ENCODE measurements around the gene PRKAG2.

The PRKAG2 gene

GRCh38 chr7:151599401-151600227 lies 277.3 kb downstream of the PRKAG2 start:
- DNase-seq = peak; percentile 95

- peak; percentile 90 for DNase-seq
Observed at GRCh38 chr7:151597541-151598444, 279.1 kb downstream of the PRKAG2 start.

GRCh38 chr7:151595702-151596350 lies 281.1 kb downstream of the PRKAG2 start:
- no peak for DNase-seq

GRCh38 chr7:151592868-151593486 lies 283.9 kb downstream of the PRKAG2 start:
- DNase-seq = peak; percentile 92

GRCh38 chr7:151592330-151592729 lies 284.6 kb downstream of the PRKAG2 start:
- no peak for DNase-seq

GRCh38 chr7:151591866-151592265 lies 285.0 kb downstream of the PRKAG2 start:
- no peak for DNase-seq

GRCh38 chr7:151590850-151591771 lies 285.8 kb downstream of the PRKAG2 start:
- DNase-seq = no peak

GRCh38 chr7:151590071-151590849 lies 286.7 kb downstream of the PRKAG2 start:
- DNase-seq = no peak

GRCh38 chr7:151588982-151589381 lies 287.9 kb downstream of the PRKAG2 start:
- DNase-seq = no peak

GRCh38 chr7:151586531-151587260 lies 290.2 kb downstream of the PRKAG2 start:
- no peak for DNase-seq

- no peak for DNase-seq
Observed at GRCh38 chr7:151585744-151586393, 291.0 kb downstream of the PRKAG2 start.

- no peak for DNase-seq
Observed at GRCh38 chr7:151581741-151582140, 295.2 kb downstream of the PRKAG2 start.

GRCh38 chr7:151579644-151580043 lies 297.3 kb downstream of the PRKAG2 start:
- DNase-seq = no peak

GRCh38 chr7:151575410-151575809 lies 301.5 kb downstream of the PRKAG2 start:
- no peak for DNase-seq

- peak; percentile 90 for DNase-seq
Observed at GRCh38 chr7:151573046-151573445, 303.9 kb downstream of the PRKAG2 start.

- no peak for DNase-seq
Observed at GRCh38 chr7:151572136-151572535, 304.8 kb downstream of the PRKAG2 start.

GRCh38 chr7:151571471-151571870 lies 305.4 kb downstream of the PRKAG2 start:
- DNase-seq = no peak

GRCh38 chr7:151570366-151570915 lies 306.5 kb downstream of the PRKAG2 start:
- DNase-seq = peak; percentile 27

Measured in EL (cell line).